HPDE6-E6E7 (cell line): Measurements from ENCODE around the gene TIGAR.

Experiments
- DNase-seq: peaks from one replicate; pipeline ENCODE4 v3.0.0; 2011; ENCODE audit warnings: missing footprints; ENCODE audit errors: extremely low spot score

TIGAR gene

GRCh38 chr12:4320853-4321701, at the start of gene TIGAR:
Gene TIGAR (plus strand): TSS chr12:4321213. CDS start chr12:4321272, 59 bp downstream.
- peak; percentile 95 for DNase-seq

- DNase-seq = peak; percentile 79
Observed at GRCh38 chr12:4271717-4272423, 49.1 kb upstream of the TIGAR start.

GRCh38 chr12:4272424-4273272, 48.4 kb upstream of the TIGAR start:
- no peak for DNase-seq

GRCh38 chr12:4273273-4273651, 47.8 kb upstream of the TIGAR start:
- no peak for DNase-seq

GRCh38 chr12:4273652-4274395, 47.2 kb upstream of the TIGAR start, which contains the start of gene CCND2:
Gene CCND2 (plus strand): TSS chr12:4273762. CDS start chr12:4274041, 279 bp downstream.
- peak; percentile 90 for DNase-seq

- no peak for DNase-seq
Observed at GRCh38 chr12:4274396-4275015, 46.5 kb upstream of the TIGAR start.

- DNase-seq = no peak
Observed at GRCh38 chr12:4275016-4275869, 45.8 kb upstream of the TIGAR start.

GRCh38 chr12:4275870-4276301, 45.1 kb upstream of the TIGAR start:
- DNase-seq = no peak

- no peak for DNase-seq
Observed at GRCh38 chr12:4276524-4277204, 44.3 kb upstream of the TIGAR start.

GRCh38 chr12:4277205-4277543, 43.8 kb upstream of the TIGAR start:
- no peak for DNase-seq

- DNase-seq = no peak
Observed at GRCh38 chr12:4277857-4278256, 43.2 kb upstream of the TIGAR start.

- no peak for DNase-seq
Observed at GRCh38 chr12:4278329-4279197, 42.5 kb upstream of the TIGAR start.

GRCh38 chr12:4279198-4279690, 41.8 kb upstream of the TIGAR start:
- no peak for DNase-seq

- DNase-seq = no peak
Observed at GRCh38 chr12:4280351-4281163, 40.5 kb upstream of the TIGAR start.

- no peak for DNase-seq
Observed at GRCh38 chr12:4281173-4281654, 39.8 kb upstream of the TIGAR start.

GRCh38 chr12:4282103-4282891, 38.7 kb upstream of the TIGAR start:
- no peak for DNase-seq
